WTC11 (cell line): ENCODE measurements around the gene FOXD3. TPM values are rescaled to one million over a fixed set of nuclear protein-coding genes. Genes with fewer than 3 reads are reported as not detected.
A peak's percentile ranks its signal among the peaks of the same experiment; 100 is the strongest.

Experiments
- ATAC-seq: fragments of 200-7000 bp; cut with Tn5 transposase; 2 replicates; pipeline ENCODE4 v1.10.0; 2021; ENCODE audit warnings: mild to moderate bottlenecking, moderate library complexity
- Bru-seq: library from RNA; stranded (reverse); fragments of 400-500 nt; gene quantifications from one replicate; lab custom pipeline; 2021; lab: Mats Ljungman, UMichigan
- CTCF ChIA-PET: fragments of 300-600 bp; sonication (Branson Sonifier 250); formaldehyde crosslinking; loops from one replicate; lab custom pipeline; 2021; ENCODE audit warnings: antibody characterized with exemption; lab: Charles Lee
- POLR2A ChIA-PET: fragments of 350-600 bp; sonication (Branson Sonifier 250); formaldehyde crosslinking; loops from one replicate; lab custom pipeline; 2021; ENCODE audit warnings: antibody characterized with exemption; lab: Charles Lee
- DNase-seq: peaks from one replicate; pipeline ENCODE4 v3.0.0; 2021; ENCODE audit warnings: low spot score
- H3K27ac Mint-ChIP-seq: 2 replicates; pipeline ENCODE4 v1.8.0; 2021; ENCODE audit warnings: mixed read lengths
- H3K27me3 Mint-ChIP-seq: 2 replicates; pipeline ENCODE4 v1.8.0; 2021; ENCODE audit warnings: low read depth, mild to moderate bottlenecking, moderate library complexity, mixed read lengths
- H3K36me3 Mint-ChIP-seq: 2 replicates; pipeline ENCODE4 v1.8.0; 2021; ENCODE audit warnings: mixed read lengths
- H3K4me1 Mint-ChIP-seq: 2 replicates; pipeline ENCODE4 v1.8.0; 2022; ENCODE audit warnings: mixed read lengths
- H3K4me3 Mint-ChIP-seq: 2 replicates; pipeline ENCODE4 v1.8.0; 2021; ENCODE audit warnings: mild to moderate bottlenecking, moderate library complexity, mixed read lengths
- H3K9me3 Mint-ChIP-seq: 2 replicates; pipeline ENCODE4 v1.8.0; 2021; ENCODE audit warnings: mixed read lengths
- CREM ChIP-seq: sonication (generic); formaldehyde crosslinking; IDR thresholded peaks from 2 replicates; pipeline ENCODE4 v1.8.1; 2022; ENCODE audit warnings: mild to moderate bottlenecking, missing genetic modification reagents, moderate library complexity
- FOXJ3 ChIP-seq: sonication (generic); formaldehyde crosslinking; IDR thresholded peaks from 2 replicates; pipeline ENCODE4 v1.9.0; 2021; ENCODE audit warnings: missing genetic modification reagents, mild to moderate bottlenecking, borderline replicate concordance
- FOXK1 ChIP-seq: sonication (generic); formaldehyde crosslinking; IDR thresholded peaks from 2 replicates; pipeline ENCODE4 v1.8.0; 2022; ENCODE audit warnings: mild to moderate bottlenecking, moderate library complexity, missing genetic modification reagents
- SMAD3 ChIP-seq: sonication (generic); formaldehyde crosslinking; IDR thresholded peaks from 2 replicates; pipeline ENCODE4 v1.8.0; 2022; ENCODE audit warnings: missing genetic modification reagents, mild to moderate bottlenecking, borderline replicate concordance
- TEAD1 ChIP-seq: sonication (generic); formaldehyde crosslinking; IDR thresholded peaks from 2 replicates; pipeline ENCODE4 v1.8.0; 2022; ENCODE audit warnings: mild to moderate bottlenecking, missing genetic modification reagents
- ZNF263 ChIP-seq: sonication (generic); formaldehyde crosslinking; IDR thresholded peaks from 2 replicates; pipeline ENCODE4 v1.8.1; 2022; ENCODE audit warnings: low read depth, mild to moderate bottlenecking, moderate library complexity, missing genetic modification reagents
- ZNF416 ChIP-seq: fragments of 250-450 bp; sonication (Bioruptor Pico); IDR thresholded peaks from 2 replicates; pipeline ENCODE4 v1.9.0; 2021; ENCODE audit warnings: mild to moderate bottlenecking, inconsistent platforms
- long read RNA-seq, 3 experiments: library from RNA in 1 of 3; library from capped mRNA in 1 of 3; library from polyadenylated mRNA in 1 of 3; unstranded in 2 of 3; stranded (forward) in 1 of 3; transcript quantifications; one replicate each; pipeline ENCODE4 v2.0.0, GENCODE V29; 2021
- total RNA-seq: library from RNA; stranded (reverse); gene quantifications from 3 replicates; pipeline ENCODE4 v1.2.3, GENCODE V29; 2021
- TF ChIP-seq, protein P1 (sequence below): sonication (generic); formaldehyde crosslinking; IDR thresholded peaks from 2 replicates; pipeline ENCODE4 v1.8.1; 2023; ENCODE audit warnings: mild to moderate bottlenecking, missing genetic modification reagents
- TF ChIP-seq, protein P2 (sequence below): sonication (generic); formaldehyde crosslinking; IDR thresholded peaks from 2 replicates; pipeline ENCODE4 v1.8.0; 2023; ENCODE audit warnings: missing genetic modification reagents, mild to moderate bottlenecking, borderline replicate concordance
- TF ChIP-seq, protein P3 (sequence below): sonication (generic); formaldehyde crosslinking; IDR thresholded peaks from 2 replicates; pipeline ENCODE4 v1.8.0; 2023; ENCODE audit warnings: mild to moderate bottlenecking, missing genetic modification reagents
- TF ChIP-seq, protein P4 (sequence below): sonication (generic); formaldehyde crosslinking; IDR thresholded peaks from 2 replicates; pipeline ENCODE4 v1.8.0; 2022; ENCODE audit warnings: missing genetic modification reagents
- TF ChIP-seq, protein P5 (sequence below): sonication (generic); formaldehyde crosslinking; IDR thresholded peaks from 2 replicates; pipeline ENCODE4 v1.8.1; 2022; ENCODE audit warnings: mild to moderate bottlenecking, moderate library complexity, missing genetic modification reagents
- TF ChIP-seq, protein P6 (sequence below): sonication (generic); formaldehyde crosslinking; conservative IDR thresholded peaks from 2 replicates; pipeline ENCODE4 v1.8.1; 2022; ENCODE audit warnings: mild to moderate bottlenecking, missing genetic modification reagents
- TF ChIP-seq, protein P7 (sequence below): sonication (generic); formaldehyde crosslinking; IDR thresholded peaks from 2 replicates; pipeline ENCODE4 v1.8.1; 2023; ENCODE audit warnings: mild to moderate bottlenecking, moderate library complexity, missing genetic modification reagents
- TF ChIP-seq, protein P8 (sequence below): sonication (generic); formaldehyde crosslinking; IDR thresholded peaks from 2 replicates; pipeline ENCODE4 v1.8.1; 2023; ENCODE audit warnings: mild to moderate bottlenecking, missing genetic modification reagents, moderate library complexity
- TF ChIP-seq, protein P9 (sequence below): sonication (generic); formaldehyde crosslinking; IDR thresholded peaks from 2 replicates; pipeline ENCODE4 v1.8.0; 2022; ENCODE audit warnings: mild to moderate bottlenecking, missing genetic modification reagents

FOXD3 gene
- total RNA-seq (27.5 to 37.1 TPM (median 34.7 TPM) in 3 replicates), Bru-seq, nascent RNA (percentile 78 among the genes with signal in this experiment)
- long read RNA-seq, experiment 1, transcript FOXD3-201 (1 exons, 2,086 nt): major isoform, 104 of 104 reads
- long read RNA-seq, experiment 1, partial matches to known transcripts: 0 of 104 reads
- long read RNA-seq, experiment 1, other reads (novel, unspliced or antisense): 0 of 104 reads
- long read RNA-seq, experiment 2, transcript FOXD3-201 (1 exons, 2,086 nt): major isoform, 37 of 37 reads
- long read RNA-seq, experiment 2, partial matches to known transcripts: 0 of 37 reads
- long read RNA-seq, experiment 2, other reads (novel, unspliced or antisense): 0 of 37 reads
- long read RNA-seq, experiment 3: 0 reads

DNA sequence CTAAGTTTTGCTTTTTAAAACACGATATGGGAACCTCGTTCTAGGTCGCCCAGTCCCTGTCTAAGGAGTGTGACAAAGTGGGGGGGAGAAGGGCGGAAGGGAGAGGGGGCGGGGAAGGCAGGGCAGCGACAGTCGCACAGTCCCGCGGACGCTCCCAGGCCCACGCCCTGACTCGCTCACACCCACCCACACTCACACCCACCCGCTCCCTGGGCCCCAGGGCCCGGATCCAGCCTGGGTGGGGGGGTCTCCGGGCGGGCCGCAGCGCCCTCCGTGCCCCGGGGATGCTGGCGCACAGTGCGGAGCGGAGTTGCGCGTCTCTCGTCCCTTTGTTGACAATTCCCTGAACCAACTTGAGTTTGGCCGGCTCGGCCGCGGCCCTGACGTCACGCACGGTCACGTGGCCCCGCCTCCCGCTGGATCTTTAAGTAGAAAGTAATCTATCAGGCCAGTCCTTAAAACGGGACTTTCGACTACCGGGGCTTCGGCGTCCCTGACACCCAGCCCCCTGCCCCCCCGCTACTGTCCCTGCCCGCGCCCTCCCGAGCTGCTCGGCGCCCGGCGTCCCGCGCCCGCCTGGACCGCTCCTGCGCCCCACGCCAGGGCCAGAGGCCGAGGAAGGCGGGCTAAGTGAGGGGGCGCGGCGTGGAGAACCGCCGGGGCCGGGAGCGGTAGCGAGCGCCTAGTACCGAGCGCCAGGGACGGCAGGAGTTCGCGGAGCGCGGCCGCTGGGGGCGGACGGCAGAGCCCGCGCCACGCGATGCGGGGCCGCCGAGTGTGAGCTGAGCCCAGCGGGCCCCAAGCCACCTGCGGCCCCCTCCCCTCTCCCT lies at the start of gene FOXD3:
Gene FOXD3 (plus strand): TSS at position 454 of the 830 bp plus-strand sequence. CDS start 492 bp downstream, outside the sequence.
- H3K27ac Mint-ChIP-seq: peak within 1 kb of the TSS; percentile 97
- H3K4me3 Mint-ChIP-seq: peak within 1 kb of the TSS; percentile 94
- no peaks in the 10 kb centered on the region for H3K9me3 Mint-ChIP-seq
- TF ChIP-seq FOXJ3 (CRISPR knock-in tag) (no peak), CREM (CRISPR knock-in tag) (peak; percentile 83; the same call in 1 of the 2 replicates), ZNF416 (0 out of 2 replicates have a peak, but pooled peaks have one; percentile 21), FOXK1 (CRISPR knock-in tag) (peak; percentile 91), SMAD3 (CRISPR knock-in tag) (0 out of 2 replicates have a peak, but pooled peaks have one; percentile 17), ZNF263 (CRISPR knock-in tag) (no peak), TEAD1 (peak; percentile 86)
- TF ChIP-seq, protein P1, sequence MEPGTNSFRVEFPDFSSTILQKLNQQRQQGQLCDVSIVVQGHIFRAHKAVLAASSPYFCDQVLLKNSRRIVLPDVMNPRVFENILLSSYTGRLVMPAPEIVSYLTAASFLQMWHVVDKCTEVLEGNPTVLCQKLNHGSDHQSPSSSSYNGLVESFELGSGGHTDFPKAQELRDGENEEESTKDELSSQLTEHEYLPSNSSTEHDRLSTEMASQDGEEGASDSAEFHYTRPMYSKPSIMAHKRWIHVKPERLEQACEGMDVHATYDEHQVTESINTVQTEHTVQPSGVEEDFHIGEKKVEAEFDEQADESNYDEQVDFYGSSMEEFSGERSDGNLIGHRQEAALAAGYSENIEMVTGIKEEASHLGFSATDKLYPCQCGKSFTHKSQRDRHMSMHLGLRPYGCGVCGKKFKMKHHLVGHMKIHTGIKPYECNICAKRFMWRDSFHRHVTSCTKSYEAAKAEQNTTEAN (CRISPR knock-in tag): peak; percentile 11; the same call in 1 of the 2 replicates
- TF ChIP-seq, protein P2, sequence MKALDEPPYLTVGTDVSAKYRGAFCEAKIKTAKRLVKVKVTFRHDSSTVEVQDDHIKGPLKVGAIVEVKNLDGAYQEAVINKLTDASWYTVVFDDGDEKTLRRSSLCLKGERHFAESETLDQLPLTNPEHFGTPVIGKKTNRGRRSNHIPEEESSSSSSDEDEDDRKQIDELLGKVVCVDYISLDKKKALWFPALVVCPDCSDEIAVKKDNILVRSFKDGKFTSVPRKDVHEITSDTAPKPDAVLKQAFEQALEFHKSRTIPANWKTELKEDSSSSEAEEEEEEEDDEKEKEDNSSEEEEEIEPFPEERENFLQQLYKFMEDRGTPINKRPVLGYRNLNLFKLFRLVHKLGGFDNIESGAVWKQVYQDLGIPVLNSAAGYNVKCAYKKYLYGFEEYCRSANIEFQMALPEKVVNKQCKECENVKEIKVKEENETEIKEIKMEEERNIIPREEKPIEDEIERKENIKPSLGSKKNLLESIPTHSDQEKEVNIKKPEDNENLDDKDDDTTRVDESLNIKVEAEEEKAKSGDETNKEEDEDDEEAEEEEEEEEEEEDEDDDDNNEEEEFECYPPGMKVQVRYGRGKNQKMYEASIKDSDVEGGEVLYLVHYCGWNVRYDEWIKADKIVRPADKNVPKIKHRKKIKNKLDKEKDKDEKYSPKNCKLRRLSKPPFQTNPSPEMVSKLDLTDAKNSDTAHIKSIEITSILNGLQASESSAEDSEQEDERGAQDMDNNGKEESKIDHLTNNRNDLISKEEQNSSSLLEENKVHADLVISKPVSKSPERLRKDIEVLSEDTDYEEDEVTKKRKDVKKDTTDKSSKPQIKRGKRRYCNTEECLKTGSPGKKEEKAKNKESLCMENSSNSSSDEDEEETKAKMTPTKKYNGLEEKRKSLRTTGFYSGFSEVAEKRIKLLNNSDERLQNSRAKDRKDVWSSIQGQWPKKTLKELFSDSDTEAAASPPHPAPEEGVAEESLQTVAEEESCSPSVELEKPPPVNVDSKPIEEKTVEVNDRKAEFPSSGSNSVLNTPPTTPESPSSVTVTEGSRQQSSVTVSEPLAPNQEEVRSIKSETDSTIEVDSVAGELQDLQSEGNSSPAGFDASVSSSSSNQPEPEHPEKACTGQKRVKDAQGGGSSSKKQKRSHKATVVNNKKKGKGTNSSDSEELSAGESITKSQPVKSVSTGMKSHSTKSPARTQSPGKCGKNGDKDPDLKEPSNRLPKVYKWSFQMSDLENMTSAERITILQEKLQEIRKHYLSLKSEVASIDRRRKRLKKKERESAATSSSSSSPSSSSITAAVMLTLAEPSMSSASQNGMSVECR (CRISPR knock-in tag): no peak; the same call in 1 of the 2 replicates
- TF ChIP-seq, protein P3, sequence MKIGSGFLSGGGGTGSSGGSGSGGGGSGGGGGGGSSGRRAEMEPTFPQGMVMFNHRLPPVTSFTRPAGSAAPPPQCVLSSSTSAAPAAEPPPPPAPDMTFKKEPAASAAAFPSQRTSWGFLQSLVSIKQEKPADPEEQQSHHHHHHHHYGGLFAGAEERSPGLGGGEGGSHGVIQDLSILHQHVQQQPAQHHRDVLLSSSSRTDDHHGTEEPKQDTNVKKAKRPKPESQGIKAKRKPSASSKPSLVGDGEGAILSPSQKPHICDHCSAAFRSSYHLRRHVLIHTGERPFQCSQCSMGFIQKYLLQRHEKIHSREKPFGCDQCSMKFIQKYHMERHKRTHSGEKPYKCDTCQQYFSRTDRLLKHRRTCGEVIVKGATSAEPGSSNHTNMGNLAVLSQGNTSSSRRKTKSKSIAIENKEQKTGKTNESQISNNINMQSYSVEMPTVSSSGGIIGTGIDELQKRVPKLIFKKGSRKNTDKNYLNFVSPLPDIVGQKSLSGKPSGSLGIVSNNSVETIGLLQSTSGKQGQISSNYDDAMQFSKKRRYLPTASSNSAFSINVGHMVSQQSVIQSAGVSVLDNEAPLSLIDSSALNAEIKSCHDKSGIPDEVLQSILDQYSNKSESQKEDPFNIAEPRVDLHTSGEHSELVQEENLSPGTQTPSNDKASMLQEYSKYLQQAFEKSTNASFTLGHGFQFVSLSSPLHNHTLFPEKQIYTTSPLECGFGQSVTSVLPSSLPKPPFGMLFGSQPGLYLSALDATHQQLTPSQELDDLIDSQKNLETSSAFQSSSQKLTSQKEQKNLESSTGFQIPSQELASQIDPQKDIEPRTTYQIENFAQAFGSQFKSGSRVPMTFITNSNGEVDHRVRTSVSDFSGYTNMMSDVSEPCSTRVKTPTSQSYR: peak; percentile 24; the same call in 1 of the 2 replicates
- TF ChIP-seq, protein P4, sequence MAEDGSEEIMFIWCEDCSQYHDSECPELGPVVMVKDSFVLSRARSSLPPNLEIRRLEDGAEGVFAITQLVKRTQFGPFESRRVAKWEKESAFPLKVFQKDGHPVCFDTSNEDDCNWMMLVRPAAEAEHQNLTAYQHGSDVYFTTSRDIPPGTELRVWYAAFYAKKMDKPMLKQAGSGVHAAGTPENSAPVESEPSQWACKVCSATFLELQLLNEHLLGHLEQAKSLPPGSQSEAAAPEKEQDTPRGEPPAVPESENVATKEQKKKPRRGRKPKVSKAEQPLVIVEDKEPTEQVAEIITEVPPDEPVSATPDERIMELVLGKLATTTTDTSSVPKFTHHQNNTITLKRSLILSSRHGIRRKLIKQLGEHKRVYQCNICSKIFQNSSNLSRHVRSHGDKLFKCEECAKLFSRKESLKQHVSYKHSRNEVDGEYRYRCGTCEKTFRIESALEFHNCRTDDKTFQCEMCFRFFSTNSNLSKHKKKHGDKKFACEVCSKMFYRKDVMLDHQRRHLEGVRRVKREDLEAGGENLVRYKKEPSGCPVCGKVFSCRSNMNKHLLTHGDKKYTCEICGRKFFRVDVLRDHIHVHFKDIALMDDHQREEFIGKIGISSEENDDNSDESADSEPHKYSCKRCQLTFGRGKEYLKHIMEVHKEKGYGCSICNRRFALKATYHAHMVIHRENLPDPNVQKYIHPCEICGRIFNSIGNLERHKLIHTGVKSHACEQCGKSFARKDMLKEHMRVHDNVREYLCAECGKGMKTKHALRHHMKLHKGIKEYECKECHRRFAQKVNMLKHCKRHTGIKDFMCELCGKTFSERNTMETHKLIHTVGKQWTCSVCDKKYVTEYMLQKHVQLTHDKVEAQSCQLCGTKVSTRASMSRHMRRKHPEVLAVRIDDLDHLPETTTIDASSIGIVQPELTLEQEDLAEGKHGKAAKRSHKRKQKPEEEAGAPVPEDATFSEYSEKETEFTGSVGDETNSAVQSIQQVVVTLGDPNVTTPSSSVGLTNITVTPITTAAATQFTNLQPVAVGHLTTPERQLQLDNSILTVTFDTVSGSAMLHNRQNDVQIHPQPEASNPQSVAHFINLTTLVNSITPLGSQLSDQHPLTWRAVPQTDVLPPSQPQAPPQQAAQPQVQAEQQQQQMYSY (CRISPR knock-in tag): 0 out of 2 replicates have a peak, but pooled peaks have one; percentile 3
- TF ChIP-seq, protein P5, sequence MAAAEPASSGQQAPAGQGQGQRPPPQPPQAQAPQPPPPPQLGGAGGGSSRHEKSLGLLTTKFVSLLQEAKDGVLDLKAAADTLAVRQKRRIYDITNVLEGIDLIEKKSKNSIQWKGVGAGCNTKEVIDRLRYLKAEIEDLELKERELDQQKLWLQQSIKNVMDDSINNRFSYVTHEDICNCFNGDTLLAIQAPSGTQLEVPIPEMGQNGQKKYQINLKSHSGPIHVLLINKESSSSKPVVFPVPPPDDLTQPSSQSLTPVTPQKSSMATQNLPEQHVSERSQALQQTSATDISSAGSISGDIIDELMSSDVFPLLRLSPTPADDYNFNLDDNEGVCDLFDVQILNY (CRISPR knock-in tag): peak; percentile 45; the same call in 1 of the 2 replicates
- TF ChIP-seq, protein P6, sequence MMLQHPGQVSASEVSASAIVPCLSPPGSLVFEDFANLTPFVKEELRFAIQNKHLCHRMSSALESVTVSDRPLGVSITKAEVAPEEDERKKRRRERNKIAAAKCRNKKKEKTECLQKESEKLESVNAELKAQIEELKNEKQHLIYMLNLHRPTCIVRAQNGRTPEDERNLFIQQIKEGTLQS (CRISPR knock-in tag): no peak
- TF ChIP-seq, protein P7, sequence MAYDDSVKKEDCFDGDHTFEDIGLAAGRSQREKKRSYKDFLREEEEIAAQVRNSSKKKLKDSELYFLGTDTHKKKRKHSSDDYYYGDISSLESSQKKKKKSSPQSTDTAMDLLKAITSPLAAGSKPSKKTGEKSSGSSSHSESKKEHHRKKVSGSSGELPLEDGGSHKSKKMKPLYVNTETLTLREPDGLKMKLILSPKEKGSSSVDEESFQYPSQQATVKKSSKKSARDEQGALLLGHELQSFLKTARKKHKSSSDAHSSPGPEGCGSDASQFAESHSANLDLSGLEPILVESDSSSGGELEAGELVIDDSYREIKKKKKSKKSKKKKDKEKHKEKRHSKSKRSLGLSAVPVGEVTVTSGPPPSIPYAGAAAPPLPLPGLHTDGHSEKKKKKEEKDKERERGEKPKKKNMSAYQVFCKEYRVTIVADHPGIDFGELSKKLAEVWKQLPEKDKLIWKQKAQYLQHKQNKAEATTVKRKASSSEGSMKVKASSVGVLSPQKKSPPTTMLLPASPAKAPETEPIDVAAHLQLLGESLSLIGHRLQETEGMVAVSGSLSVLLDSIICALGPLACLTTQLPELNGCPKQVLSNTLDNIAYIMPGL (CRISPR knock-in tag): peak; percentile 82; the same call in 1 of the 2 replicates
- TF ChIP-seq, protein P8, sequence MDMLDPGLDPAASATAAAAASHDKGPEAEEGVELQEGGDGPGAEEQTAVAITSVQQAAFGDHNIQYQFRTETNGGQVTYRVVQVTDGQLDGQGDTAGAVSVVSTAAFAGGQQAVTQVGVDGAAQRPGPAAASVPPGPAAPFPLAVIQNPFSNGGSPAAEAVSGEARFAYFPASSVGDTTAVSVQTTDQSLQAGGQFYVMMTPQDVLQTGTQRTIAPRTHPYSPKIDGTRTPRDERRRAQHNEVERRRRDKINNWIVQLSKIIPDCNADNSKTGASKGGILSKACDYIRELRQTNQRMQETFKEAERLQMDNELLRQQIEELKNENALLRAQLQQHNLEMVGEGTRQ: peak; percentile 97
- TF ChIP-seq, protein P9, sequence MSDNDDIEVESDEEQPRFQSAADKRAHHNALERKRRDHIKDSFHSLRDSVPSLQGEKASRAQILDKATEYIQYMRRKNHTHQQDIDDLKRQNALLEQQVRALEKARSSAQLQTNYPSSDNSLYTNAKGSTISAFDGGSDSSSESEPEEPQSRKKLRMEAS (CRISPR knock-in tag): peak; percentile 77; the same call in 1 of the 2 replicates

More for the DNA sequence above, at the start of gene FOXD3:
- DNase-seq: peak; percentile 94
- H3K36me3 Mint-ChIP-seq: no peaks in the 10 kb centered on the region
- H3K4me1 Mint-ChIP-seq: peaks cover 56% of the 10 kb centered on the region
- CTCF ChIA-PET: interaction anchor here (0.6 to 1.7 kb wide), 6 partner anchors 18 to 317 kb away, joined by 3 to 6 read pairs (median 4); no protein-coding TSS in a partner anchor
- peak; percentile 13 for ATAC-seq
- peaks cover 52% of the 10 kb centered on the region for H3K27me3 Mint-ChIP-seq
- POLR2A ChIA-PET: interaction anchor here (0.6 to 0.8 kb wide), 3 partner anchors 395 to 1467 kb away, joined by 3 to 10 read pairs (median 4); no protein-coding TSS in a partner anchor
